C4-2B (cell line): Measurements from ENCODE around the gene GNAT3.

Experiments used
- CTCF ChIP-seq: fragments of 450-650 bp; conservative IDR thresholded peaks from 2 replicates; pipeline ENCODE4 v1.5.1; 2017; ENCODE audit warnings: mild to moderate bottlenecking
- ZFX ChIP-seq: fragments of 450-650 bp; IDR thresholded peaks from 2 replicates; pipeline ENCODE4 v1.6.1; 2017

- TF ChIP-seq CTCF: no peak
- no peak for TF ChIP-seq ZFX
Observed at GRCh38 chr7:80500325-80500724, 11.5 kb downstream of the GNAT3 start.
